ENCODE data around the gene TTC34.

GRCh38 chr1:2645776-2646175 lies 155.7 kb downstream of the TTC34 start:
- TF ChIP-seq CTCF (conservative IDR thresholded peaks at IDR 0.05 in 1 of 2, IDR thresholded peaks at IDR 0.05 in 1 of 2; ENCODE audit: extremely low read depth in 1 of 2, insufficient read depth in 1 of 2, low read depth in 1 of 2, low read length in 2 of 2) = no peak
- TF ChIP-seq EZH2 (IDR thresholded peaks at IDR 0.05; ENCODE audit: borderline replicate concordance, low read length) = no peak

All from mammary epithelial cell (primary cell).